ENCODE measurements around the gene DYNC2H1.

The DYNC2H1 gene

GRCh38 chr11:103157542-103157941 lies 48.3 kb downstream of the DYNC2H1 start:
- no peak for DNase-seq

GRCh38 chr11:103164093-103164796 lies 55.0 kb downstream of the DYNC2H1 start:
- DNase-seq = no peak

- DNase-seq = no peak
These were observed 57.9 kb downstream of the DYNC2H1 start for GRCh38 chr11:103167166-103167565.

- DNase-seq = no peak
These were observed 61.6 kb downstream of the DYNC2H1 start for GRCh38 chr11:103170865-103171264.

- no peak for DNase-seq
These were observed 66.4 kb downstream of the DYNC2H1 start for GRCh38 chr11:103175461-103176129.

GRCh38 chr11:103183981-103184611 lies 74.9 kb downstream of the DYNC2H1 start:
- no peak for DNase-seq

- no peak for DNase-seq
These were observed 92.9 kb downstream of the DYNC2H1 start for GRCh38 chr11:103202048-103202651.

- DNase-seq = no peak
These were observed 101.3 kb downstream of the DYNC2H1 start for GRCh38 chr11:103210543-103210942.

- DNase-seq = no peak
These were observed 106.6 kb downstream of the DYNC2H1 start for GRCh38 chr11:103215812-103216211.

GRCh38 chr11:103220133-103220532 lies 110.9 kb downstream of the DYNC2H1 start:
- no peak for DNase-seq

GRCh38 chr11:103222806-103223205 lies 113.6 kb downstream of the DYNC2H1 start:
- DNase-seq = no peak

- DNase-seq = no peak
These were observed 119.6 kb downstream of the DYNC2H1 start for GRCh38 chr11:103228807-103229206.

GRCh38 chr11:103234974-103235373 lies 125.7 kb downstream of the DYNC2H1 start:
- no peak for DNase-seq

- no peak for DNase-seq
These were observed 132.3 kb downstream of the DYNC2H1 start for GRCh38 chr11:103241574-103241973.

- no peak for DNase-seq
These were observed 144.9 kb downstream of the DYNC2H1 start for GRCh38 chr11:103254123-103254522.

- no peak for DNase-seq
These were observed 148.1 kb downstream of the DYNC2H1 start for GRCh38 chr11:103257360-103257759.

- no peak for DNase-seq
These were observed 157.1 kb downstream of the DYNC2H1 start for GRCh38 chr11:103266167-103266831.

- no peak for DNase-seq
These were observed 163.7 kb downstream of the DYNC2H1 start for GRCh38 chr11:103272876-103273275.

GRCh38 chr11:103274025-103274424 lies 164.8 kb downstream of the DYNC2H1 start:
- no peak for DNase-seq

GRCh38 chr11:103279821-103280220 lies 170.6 kb downstream of the DYNC2H1 start:
- DNase-seq = no peak

- no peak for DNase-seq
These were observed 172.1 kb downstream of the DYNC2H1 start for GRCh38 chr11:103281301-103281700.

- DNase-seq = no peak
These were observed 175.0 kb downstream of the DYNC2H1 start for GRCh38 chr11:103284260-103284659.

- no peak for DNase-seq
These were observed 185.3 kb downstream of the DYNC2H1 start for GRCh38 chr11:103294516-103294915.

Data from NCI-H2171 (cell line).